SK-N-SH treated with all-trans-retinoic acid at 6 μM for 48 hours (cell line): ENCODE measurements around the gene TRPM1.

ENCODE experiments used
- ATAC-seq: fragments of 200-7000 bp; cut with Tn5 transposase; 3 replicates; pipeline ENCODE4 v1.9.1; 2020; ENCODE audit warnings: mild to moderate bottlenecking, moderate library complexity
- ARNTL ChIP-seq: fragments of 450-650 bp; formaldehyde crosslinking; IDR thresholded peaks from 2 replicates; pipeline ENCODE4 v1.5.0; 2020; ENCODE audit warnings: low read depth, mild to moderate bottlenecking, moderate library complexity, borderline replicate concordance
- BACH2 ChIP-seq: fragments of 250-450 bp; sonication (Bioruptor Pico); IDR thresholded peaks from 2 replicates; pipeline ENCODE4 v1.9.0; 2021; ENCODE audit warnings: mild to moderate bottlenecking, borderline replicate concordance
- CREB5 ChIP-seq: fragments of 250-450 bp; sonication (Bioruptor Pico); IDR thresholded peaks from 2 replicates; pipeline ENCODE4 v1.5.1; 2020; ENCODE audit warnings: low read depth, mild to moderate bottlenecking, moderate library complexity
- CSDC2 ChIP-seq: fragments of 250-450 bp; sonication (Bioruptor Pico); IDR thresholded peaks from 2 replicates; pipeline ENCODE4 v1.5.0; 2020; ENCODE audit warnings: mild to moderate bottlenecking, moderate library complexity
- CSRNP3 ChIP-seq: fragments of 250-450 bp; sonication (Bioruptor Pico); IDR thresholded peaks from 2 replicates; pipeline ENCODE4 v1.5.1; 2021; ENCODE audit warnings: mild to moderate bottlenecking, moderate library complexity
- ESRRG ChIP-seq: fragments of 250-450 bp; sonication (Bioruptor Pico); IDR thresholded peaks from 2 replicates; pipeline ENCODE4 v1.6.1; 2021; ENCODE audit warnings: mild to moderate bottlenecking
- GLIS3 ChIP-seq: fragments of 250-450 bp; sonication (Bioruptor Pico); IDR thresholded peaks from 2 replicates; pipeline ENCODE4 v1.5.0; 2020; ENCODE audit warnings: mild to moderate bottlenecking, moderate library complexity
- ISL1 ChIP-seq: fragments of 250-450 bp; sonication (Bioruptor Pico); IDR thresholded peaks from 2 replicates; pipeline ENCODE4 v2.1.2; 2022; ENCODE audit warnings: mild to moderate bottlenecking, moderate library complexity
- OSR1 ChIP-seq: fragments of 250-450 bp; sonication (Bioruptor Pico); IDR thresholded peaks from 2 replicates; pipeline ENCODE4 v1.8.0; 2022; ENCODE audit warnings: moderate library complexity, mild to moderate bottlenecking, inconsistent platforms
- PATZ1 ChIP-seq: fragments of 250-450 bp; sonication (Bioruptor Pico); IDR thresholded peaks from 2 replicates; pipeline ENCODE4 v1.8.0; 2020; ENCODE audit warnings: mild to moderate bottlenecking, moderate library complexity, borderline replicate concordance
- POU6F1 ChIP-seq: fragments of 250-450 bp; sonication (Bioruptor Pico); IDR thresholded peaks from 2 replicates; pipeline ENCODE4 v1.8.0; 2021; ENCODE audit warnings: low read depth, mild to moderate bottlenecking, moderate library complexity, borderline replicate concordance
- PPARA ChIP-seq: fragments of 250-450 bp; sonication (Bioruptor Pico); IDR thresholded peaks from 2 replicates; pipeline ENCODE4 v1.5.0; 2020; ENCODE audit warnings: mild to moderate bottlenecking, borderline replicate concordance
- RARB ChIP-seq: fragments of 250-450 bp; sonication (Bioruptor Pico); IDR thresholded peaks from 2 replicates; pipeline ENCODE4 v1.8.0; 2021; ENCODE audit warnings: mild to moderate bottlenecking, moderate library complexity
- SNAI2 ChIP-seq: fragments of 250-450 bp; sonication (Bioruptor Pico); IDR thresholded peaks from 2 replicates; pipeline ENCODE4 v1.5.0; 2020; ENCODE audit warnings: mild to moderate bottlenecking, moderate library complexity
- TCF4 ChIP-seq: fragments of 250-450 bp; sonication (Bioruptor Pico); IDR thresholded peaks from 2 replicates; pipeline ENCODE4 v1.8.0; 2021; ENCODE audit warnings: mild to moderate bottlenecking, moderate library complexity, borderline replicate concordance
- TOX ChIP-seq: fragments of 250-450 bp; sonication (Bioruptor Pico); IDR thresholded peaks from 2 replicates; pipeline ENCODE4 v1.8.0; 2021; ENCODE audit warnings: mild to moderate bottlenecking, moderate library complexity, borderline replicate concordance
- ZC3H10 ChIP-seq: fragments of 250-450 bp; sonication (Bioruptor Pico); IDR thresholded peaks from 2 replicates; pipeline ENCODE4 v1.5.1; 2021; ENCODE audit warnings: mild to moderate bottlenecking, moderate library complexity
- ZFP3 ChIP-seq: fragments of 250-450 bp; sonication (Bioruptor Pico); IDR thresholded peaks from 2 replicates; pipeline ENCODE4 v1.5.0; 2020; ENCODE audit warnings: mild to moderate bottlenecking, moderate library complexity
- ZFP30 ChIP-seq: fragments of 450-650 bp; formaldehyde crosslinking; IDR thresholded peaks from 2 replicates; pipeline ENCODE4 v1.5.0; 2022; ENCODE audit warnings: mild to moderate bottlenecking, moderate library complexity
- ZNF565 ChIP-seq: fragments of 450-650 bp; formaldehyde crosslinking; conservative IDR thresholded peaks from 2 replicates; pipeline ENCODE4 v1.5.0; 2020; ENCODE audit warnings: low read depth, mild to moderate bottlenecking, moderate library complexity
- ZNF8 ChIP-seq: fragments of 450-650 bp; formaldehyde crosslinking; IDR thresholded peaks from 2 replicates; pipeline ENCODE4 v1.5.0; 2020; ENCODE audit warnings: mild to moderate bottlenecking, moderate library complexity

Gene TRPM1

GRCh38 chr15:31027910-31028578 lies 73.5 kb downstream of the TRPM1 start:
- ATAC-seq: no peak
- peak; percentile 57; the same call in 1 of the 2 replicates for TF ChIP-seq TCF4 (CRISPR knock-in tag)
- TF ChIP-seq ZFP3 (CRISPR knock-in tag): no peak
- no peak for TF ChIP-seq CSDC2
- no peak for TF ChIP-seq RARB (CRISPR knock-in tag)
- TF ChIP-seq SNAI2 (CRISPR knock-in tag): 0 out of 2 replicates have a peak, but pooled peaks have one; percentile 16
- 0 out of 2 replicates have a peak, but pooled peaks have one; percentile 16 for TF ChIP-seq ZC3H10 (CRISPR knock-in tag)
- peak; percentile 95 for TF ChIP-seq ISL1 (CRISPR knock-in tag)
- TF ChIP-seq ZNF565 (CRISPR knock-in tag): no peak
- TF ChIP-seq PATZ1 (CRISPR knock-in tag): peak; percentile 54; the same call in 1 of the 2 replicates
- TF ChIP-seq CSRNP3 (CRISPR knock-in tag): 0 out of 2 replicates have a peak, but pooled peaks have one; percentile 57
- TF ChIP-seq, all 23 proteins: peak for 6

- TF ChIP-seq GLIS3 (CRISPR knock-in tag) (no peak), PPARA (CRISPR knock-in tag) (no peak), TOX (CRISPR knock-in tag) (no peak), ZFP30 (CRISPR knock-in tag) (no peak), BACH2 (no peak), ZC3H10 (CRISPR knock-in tag) (no peak), OSR1 (CRISPR knock-in tag) (no peak), ARNTL (CRISPR knock-in tag) (no peak), ZNF565 (CRISPR knock-in tag) (no peak), CREB5 (CRISPR knock-in tag) (no peak), ZNF8 (CRISPR knock-in tag) (no peak), RARB (CRISPR knock-in tag) (no peak), TCF4 (CRISPR knock-in tag) (no peak), SNAI2 (CRISPR knock-in tag) (no peak), POU6F1 (no peak), CSRNP3 (CRISPR knock-in tag) (no peak), PATZ1 (CRISPR knock-in tag) (no peak), ISL1 (CRISPR knock-in tag) (no peak), ESRRG (CRISPR knock-in tag) (no peak)
- TF ChIP-seq, all 23 proteins: peak for 0
- no peak for ATAC-seq
Observed at GRCh38 chr15:31025996-31026395, 75.5 kb downstream of the TRPM1 start.
